Measurements from ENCODE around the gene PCDHGC5. TPM values are rescaled to one million over a fixed set of nuclear protein-coding genes. Genes with fewer than 3 reads are reported as not detected.

PCDHGC5 gene
- total and polyA plus RNA-seq, 2 of the 8 experiments (the other 6 are each of a cell fraction or from before 2014, with no cell fraction given) = 0.41 to 1.1 TPM

- Histone ChIP-seq H3K4ac (replicated peaks; ENCODE audit: insufficient read length, low read depth, low read length) (peak overlapping the region; percentile 57), H3K79me2 (ENCODE audit: control insufficient read depth in 1 of 2, insufficient read depth in 2 of 2, low read length in 2 of 2) (no peaks in the 10 kb centered on the region), H3K36me3 (ENCODE audit: control insufficient read depth in 2 of 4, insufficient read depth in 4 of 4, low read length in 3 of 4) (peaks cover 0 to 9% (median 3%) of the 10 kb centered on the region in 4 experiments; a peak in 3 of 8 replicates), H4K5ac (ENCODE audit: insufficient read length, low read depth, low read length) (peak overlapping the region; percentile 35), H3K9me3 (ENCODE audit: insufficient read depth in 2 of 2, low read depth in 1 of 2, low read length in 1 of 2) (no peaks in the 10 kb centered on the region), H3K4me3 (ENCODE audit: extremely low read depth in 1 of 4, insufficient read depth in 2 of 4, low read depth in 3 of 4, low read length in 4 of 4) (peak overlapping the region; percentile 17 to 48 (median 22); a peak in 5 of 8 replicates), H3K18ac (ENCODE audit: extremely low read depth, low read length) (no peak overlapping the region), H2BK12ac (ENCODE audit: low read depth, low read length) (0 out of 2 replicates have a peak overlapping the region, but pooled peaks have one; percentile 68), H3K4me1 (replicated peaks in 1 of 4; ENCODE audit: control insufficient read depth in 3 of 4, insufficient read depth in 4 of 4, low read length in 3 of 4) (peaks cover 4 to 21% (median 11%) of the 10 kb centered on the region in 4 experiments), H3K4me2 (ENCODE audit: insufficient read depth in 1 of 2, low read depth in 2 of 2, low read length in 2 of 2) (peak overlapping the region; percentile 61 to 65), H3K23ac (ENCODE audit: insufficient read length) (no peak overlapping the region), H3K56ac (replicated peaks; ENCODE audit: insufficient read length, low read depth, low read length) (no peak overlapping the region), H4K20me1 (replicated peaks in 1 of 2; ENCODE audit: control insufficient read depth in 1 of 2, insufficient read depth in 2 of 2, low read length in 2 of 2) (no peaks in the 10 kb centered on the region), H2BK20ac (ENCODE audit: low read length) (no peak overlapping the region), H4K91ac (replicated peaks; ENCODE audit: insufficient read length, low read length) (peak overlapping the region; percentile 72), H4K8ac (ENCODE audit: extremely low read depth, insufficient read depth, low read length) (peak overlapping the region; percentile 20), H3K9ac (replicated peaks in 1 of 4; ENCODE audit: extremely low read depth in 1 of 4, low read depth in 3 of 4, low read length in 3 of 4) (no peak overlapping the region), H3K14ac (ENCODE audit: insufficient read length) (no peak overlapping the region), H2BK5ac (ENCODE audit: low read depth, low read length) (peak overlapping the region; percentile 68), H2AFZ (ENCODE audit: low read length) (no peak overlapping the region), H2AK5ac (ENCODE audit: low read depth, low read length) (no peak overlapping the region), H3K79me1 (ENCODE audit: low read depth, low read length) (no peaks in the 10 kb centered on the region), H3K27ac (ENCODE audit: low read depth, low read length) (no peak overlapping the region), H3K23me2 (ENCODE audit: low read depth, low read length) (peaks cover 15% of the 10 kb centered on the region), H2BK120ac (replicated peaks; ENCODE audit: low read depth, low read length) (peak overlapping the region; percentile 38), H2BK15ac (ENCODE audit: low read length) (peak overlapping the region; percentile 55; the same call in 1 of the 2 replicates), H3K27me3 (replicated peaks in 1 of 4; ENCODE audit: control insufficient read depth in 3 of 4, extremely low read depth in 1 of 4, insufficient read depth in 3 of 4, low read length in 3 of 4) (no peaks in the 10 kb centered on the region)
- ChIA-PET POLR2A (ENCODE audit: partially characterized antibody) (interaction anchor here (0.6 to 2.2 kb wide), 7 partner anchors 13 to 95 kb away, joined by 3 to 17 read pairs (median 6); partner anchors contain the start of gene PCDHGA11), CTCF (ENCODE audit: partially characterized antibody) (interaction anchor here (0.6 to 50.9 kb wide), 31 partner anchors 9 to 348 kb away, joined by 3 to 1236 read pairs (median 5); partner anchors contain the start of genes PCDHB11, PCDHB13, PCDHB14 and PCDHB15)
- FAIRE-seq (no peak), DNase-seq (ENCODE audit: low read depth in 1 of 2, low spot score in 2 of 2) (no peak)
- TF ChIP-seq BACH1 (IDR thresholded peaks at IDR 0.05; ENCODE audit: low read length) (no peak), PHF8 (conservative IDR thresholded peaks at IDR 0.05; ENCODE audit: low read depth, low read length) (no peak), EGR1 (IDR thresholded peaks at IDR 0.05; ENCODE audit: borderline replicate concordance, low read depth, low read length) (0 out of 2 replicates have a peak, but pooled peaks have one; percentile 5)
- 43% methylated on average over 11 of the region's 23 CpGs; no CpG with 5 or more reads in 1 of the 2 experiments for WGBS, 2 experiments (ENCODE audit: extremely low coverage in 1 of 2, insufficient coverage in 1 of 2, insufficient read length in 1 of 2, insufficient replicate concordance in 2 of 2, low coverage in 1 of 2, low lambda C conversion rate in 2 of 2, missing lambda C conversion rate in 1 of 2)
Observed at GRCh38 chr5:141508798-141509611, 20.1 kb downstream of the PCDHGC5 start.

Data from H1 (cell line).